ENCODE measurements around the gene SEMA6D.

SEMA6D gene

GRCh38 chr15:47781527-47781926 lies 64.2 kb downstream of the SEMA6D start:
- Histone ChIP-seq H3K4me1 (ENCODE audit: low read length) (no peaks in the 10 kb centered on the region), H2AFZ (ENCODE audit: low read length) (no peak overlapping the region), H3K9ac (ENCODE audit: low read length) (no peak overlapping the region), H3K27ac (ENCODE audit: low read length) (no peak overlapping the region), H3K27me3 (replicated peaks; ENCODE audit: insufficient read depth, low read length) (no peaks in the 10 kb centered on the region), H4K20me1 (ENCODE audit: insufficient read depth, low read length) (no peaks in the 10 kb centered on the region), H3K9me3 (replicated peaks; ENCODE audit: insufficient read depth, low read length) (no peaks in the 10 kb centered on the region), H3K79me2 (ENCODE audit: low read length) (no peaks in the 10 kb centered on the region), H3K4me3 (ENCODE audit: low read length) (no peak overlapping the region), H3K4me2 (ENCODE audit: low read depth, low read length) (no peak overlapping the region), H3F3A (ENCODE audit: insufficient read depth, low read length) (no peaks in the 10 kb centered on the region), H3K9me2 (replicated peaks; ENCODE audit: insufficient read depth, low read length) (no peaks in the 10 kb centered on the region), H3K36me3 (replicated peaks; ENCODE audit: insufficient read depth, low read length) (no peaks in the 10 kb centered on the region)
- DNase-seq, result no peak
- TF ChIP-seq EZH2 (optimal IDR thresholded peaks at IDR 0.05; ENCODE audit: low read depth, low read length) (no peak), EZH2phosphoT487 (IDR thresholded peaks at IDR 0.05; ENCODE audit: low read length) (no peak)

- no peak for DNase-seq
- Histone ChIP-seq H3K36me3 (replicated peaks; ENCODE audit: insufficient read depth, low read length) (no peaks in the 10 kb centered on the region), H3K9me3 (replicated peaks; ENCODE audit: insufficient read depth, low read length) (no peaks in the 10 kb centered on the region), H3K4me1 (ENCODE audit: low read length) (no peaks in the 10 kb centered on the region), H3F3A (ENCODE audit: insufficient read depth, low read length) (no peaks in the 10 kb centered on the region), H3K9me2 (replicated peaks; ENCODE audit: insufficient read depth, low read length) (no peaks in the 10 kb centered on the region), H2AFZ (ENCODE audit: low read length) (no peak overlapping the region), H3K79me2 (ENCODE audit: low read length) (no peaks in the 10 kb centered on the region), H3K27me3 (replicated peaks; ENCODE audit: insufficient read depth, low read length) (no peaks in the 10 kb centered on the region), H3K4me2 (ENCODE audit: low read depth, low read length) (no peak overlapping the region), H3K9ac (ENCODE audit: low read length) (no peak overlapping the region), H3K4me3 (ENCODE audit: low read length) (no peak overlapping the region), H3K27ac (ENCODE audit: low read length) (no peak overlapping the region), H4K20me1 (ENCODE audit: insufficient read depth, low read length) (no peaks in the 10 kb centered on the region)
- TF ChIP-seq CTCF (IDR thresholded peaks at IDR 0.05; ENCODE audit: low read length), result no peak
- no peak for TF ChIP-seq EZH2phosphoT487 (IDR thresholded peaks at IDR 0.05; ENCODE audit: low read length)
- no peak for TF ChIP-seq EZH2 (optimal IDR thresholded peaks at IDR 0.05; ENCODE audit: low read depth, low read length)
These were observed 67.5 kb downstream of the SEMA6D start for GRCh38 chr15:47784820-47785219.

GRCh38 chr15:47786371-47786770 lies 69.1 kb downstream of the SEMA6D start:
- Histone ChIP-seq H3K9me2 (replicated peaks; ENCODE audit: insufficient read depth, low read length) (no peaks in the 10 kb centered on the region), H4K20me1 (ENCODE audit: insufficient read depth, low read length) (no peaks in the 10 kb centered on the region), H3K27me3 (replicated peaks; ENCODE audit: insufficient read depth, low read length) (no peaks in the 10 kb centered on the region), H3K4me2 (ENCODE audit: low read depth, low read length) (no peak overlapping the region), H3K9ac (ENCODE audit: low read length) (no peak overlapping the region), H3K4me3 (ENCODE audit: low read length) (no peak overlapping the region), H3K9me3 (replicated peaks; ENCODE audit: insufficient read depth, low read length) (no peaks in the 10 kb centered on the region), H3K79me2 (ENCODE audit: low read length) (no peaks in the 10 kb centered on the region), H3K36me3 (replicated peaks; ENCODE audit: insufficient read depth, low read length) (no peaks in the 10 kb centered on the region), H3F3A (ENCODE audit: insufficient read depth, low read length) (no peaks in the 10 kb centered on the region), H2AFZ (ENCODE audit: low read length) (no peak overlapping the region), H3K27ac (ENCODE audit: low read length) (no peak overlapping the region), H3K4me1 (ENCODE audit: low read length) (no peaks in the 10 kb centered on the region)
- TF ChIP-seq CTCF (IDR thresholded peaks at IDR 0.05; ENCODE audit: low read length), result no peak
- no peak for TF ChIP-seq EZH2phosphoT487 (IDR thresholded peaks at IDR 0.05; ENCODE audit: low read length)
- no peak for TF ChIP-seq EZH2 (optimal IDR thresholded peaks at IDR 0.05; ENCODE audit: low read depth, low read length)
- no peak for DNase-seq

- Histone ChIP-seq H3K27me3 (replicated peaks; ENCODE audit: insufficient read depth, low read length) (no peaks in the 10 kb centered on the region), H2AFZ (ENCODE audit: low read length) (no peak overlapping the region), H3K36me3 (replicated peaks; ENCODE audit: insufficient read depth, low read length) (no peaks in the 10 kb centered on the region), H3K4me1 (ENCODE audit: low read length) (no peaks in the 10 kb centered on the region), H3K9me2 (replicated peaks; ENCODE audit: insufficient read depth, low read length) (no peaks in the 10 kb centered on the region), H3K27ac (ENCODE audit: low read length) (no peak overlapping the region), H4K20me1 (ENCODE audit: insufficient read depth, low read length) (no peaks in the 10 kb centered on the region), H3K9ac (ENCODE audit: low read length) (no peak overlapping the region), H3K9me3 (replicated peaks; ENCODE audit: insufficient read depth, low read length) (no peaks in the 10 kb centered on the region), H3K79me2 (ENCODE audit: low read length) (no peaks in the 10 kb centered on the region), H3K4me2 (ENCODE audit: low read depth, low read length) (no peak overlapping the region), H3F3A (ENCODE audit: insufficient read depth, low read length) (no peaks in the 10 kb centered on the region), H3K4me3 (ENCODE audit: low read length) (no peak overlapping the region)
- no peak for DNase-seq
- TF ChIP-seq EZH2 (optimal IDR thresholded peaks at IDR 0.05; ENCODE audit: low read depth, low read length), result no peak
- no peak for TF ChIP-seq CTCF (IDR thresholded peaks at IDR 0.05; ENCODE audit: low read length)
- no peak for TF ChIP-seq EZH2phosphoT487 (IDR thresholded peaks at IDR 0.05; ENCODE audit: low read length)
These were observed 70.6 kb downstream of the SEMA6D start for GRCh38 chr15:47787875-47788274.

Data from MM.1S (cell line).